WERI-Rb-1 (cell line): Measurements from ENCODE around the gene TMEM200B.
"Not testable (repeated sequence)": the region's sequence is repeated elsewhere in the genome, so short reads cannot be mapped to it uniquely, and the experiment has no call there.

Experiments
- DNase-seq: peaks from one replicate; pipeline ENCODE4 v3.0.0-alpha.2; 2020
- H3K27ac ChIP-seq: fragments of 250-450 bp; sonication (Bioruptor Pico); 2 replicates; pipeline ENCODE4 v1.5.1; 2020; ENCODE audit warnings: mild to moderate bottlenecking, moderate library complexity
- H3K27me3 ChIP-seq: fragments of 250-450 bp; sonication (Bioruptor Pico); 2 replicates; pipeline ENCODE4 v1.5.1; 2021; ENCODE audit warnings: mild to moderate bottlenecking, low read depth, moderate library complexity; ENCODE audit not compliant: insufficient read depth, severe bottlenecking
- H3K36me3 ChIP-seq: fragments of 250-450 bp; sonication (Bioruptor Pico); 2 replicates; pipeline ENCODE4 v1.5.1; 2020; ENCODE audit warnings: mild to moderate bottlenecking, moderate library complexity
- H3K4me3 ChIP-seq: 2 replicates; pipeline ENCODE4 v1.5.1; 2011; ENCODE audit warnings: low read depth, mild to moderate bottlenecking, control low read depth, low read length
- H3K9me3 ChIP-seq: fragments of 250-450 bp; sonication (Bioruptor Pico); 2 replicates; pipeline ENCODE4 v1.5.1; 2021; ENCODE audit warnings: mild to moderate bottlenecking, moderate library complexity; ENCODE audit not compliant: severe bottlenecking
- TF ChIP-seq, protein P1 (sequence below): IDR thresholded peaks from 2 replicates; pipeline ENCODE4 v1.5.1; 2011; ENCODE audit warnings: low read depth, mild to moderate bottlenecking, control low read depth, inconsistent platforms, low read length

TMEM200B gene

GRCh38 chr1:29094954-29095353 lies 28.7 kb downstream of the TMEM200B start:
- no peaks in the 10 kb centered on the region for H3K9me3 ChIP-seq
- no peak for DNase-seq
- no peak overlapping the region for H3K4me3 ChIP-seq
- peaks cover 31% of the 10 kb centered on the region for H3K36me3 ChIP-seq
- no peaks in the 10 kb centered on the region for H3K27me3 ChIP-seq
- TF ChIP-seq, protein P1, sequence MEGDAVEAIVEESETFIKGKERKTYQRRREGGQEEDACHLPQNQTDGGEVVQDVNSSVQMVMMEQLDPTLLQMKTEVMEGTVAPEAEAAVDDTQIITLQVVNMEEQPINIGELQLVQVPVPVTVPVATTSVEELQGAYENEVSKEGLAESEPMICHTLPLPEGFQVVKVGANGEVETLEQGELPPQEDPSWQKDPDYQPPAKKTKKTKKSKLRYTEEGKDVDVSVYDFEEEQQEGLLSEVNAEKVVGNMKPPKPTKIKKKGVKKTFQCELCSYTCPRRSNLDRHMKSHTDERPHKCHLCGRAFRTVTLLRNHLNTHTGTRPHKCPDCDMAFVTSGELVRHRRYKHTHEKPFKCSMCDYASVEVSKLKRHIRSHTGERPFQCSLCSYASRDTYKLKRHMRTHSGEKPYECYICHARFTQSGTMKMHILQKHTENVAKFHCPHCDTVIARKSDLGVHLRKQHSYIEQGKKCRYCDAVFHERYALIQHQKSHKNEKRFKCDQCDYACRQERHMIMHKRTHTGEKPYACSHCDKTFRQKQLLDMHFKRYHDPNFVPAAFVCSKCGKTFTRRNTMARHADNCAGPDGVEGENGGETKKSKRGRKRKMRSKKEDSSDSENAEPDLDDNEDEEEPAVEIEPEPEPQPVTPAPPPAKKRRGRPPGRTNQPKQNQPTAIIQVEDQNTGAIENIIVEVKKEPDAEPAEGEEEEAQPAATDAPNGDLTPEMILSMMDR, result no peak
- no peak overlapping the region for H3K27ac ChIP-seq

DNA sequence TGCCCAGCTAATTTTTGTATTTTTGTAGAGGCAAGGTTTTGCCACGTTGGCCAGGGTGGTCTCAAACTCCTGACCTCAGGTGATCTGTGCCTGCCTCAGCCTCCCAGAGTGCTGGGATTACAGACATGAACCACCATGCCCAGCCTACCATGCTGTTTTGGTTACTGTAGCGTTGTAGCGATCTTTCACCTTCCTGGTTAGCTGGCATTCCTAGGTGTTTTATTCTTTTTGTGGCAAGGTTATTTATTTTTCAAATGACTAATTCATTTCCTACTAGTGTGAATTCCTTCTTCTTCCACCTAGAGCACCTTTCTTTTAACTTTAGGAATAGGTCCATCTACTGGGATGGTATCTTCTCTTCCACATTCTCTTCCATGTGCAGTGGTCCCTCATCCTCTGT lies 29.3 kb downstream of the TMEM200B start:
- DNase-seq, result no peak
- Histone ChIP-seq H3K27ac (no peak overlapping the region), H3K9me3 (no peaks in the 10 kb centered on the region), H3K36me3 (peaks cover 28% of the 10 kb centered on the region), H3K4me3 (no peak overlapping the region), H3K27me3 (no peaks in the 10 kb centered on the region)
- TF ChIP-seq, protein P1, result no peak

GRCh38 chr1:29092704-29093103 lies 31.0 kb downstream of the TMEM200B start:
- not testable (repeated sequence) for H3K4me3 ChIP-seq

DNA sequence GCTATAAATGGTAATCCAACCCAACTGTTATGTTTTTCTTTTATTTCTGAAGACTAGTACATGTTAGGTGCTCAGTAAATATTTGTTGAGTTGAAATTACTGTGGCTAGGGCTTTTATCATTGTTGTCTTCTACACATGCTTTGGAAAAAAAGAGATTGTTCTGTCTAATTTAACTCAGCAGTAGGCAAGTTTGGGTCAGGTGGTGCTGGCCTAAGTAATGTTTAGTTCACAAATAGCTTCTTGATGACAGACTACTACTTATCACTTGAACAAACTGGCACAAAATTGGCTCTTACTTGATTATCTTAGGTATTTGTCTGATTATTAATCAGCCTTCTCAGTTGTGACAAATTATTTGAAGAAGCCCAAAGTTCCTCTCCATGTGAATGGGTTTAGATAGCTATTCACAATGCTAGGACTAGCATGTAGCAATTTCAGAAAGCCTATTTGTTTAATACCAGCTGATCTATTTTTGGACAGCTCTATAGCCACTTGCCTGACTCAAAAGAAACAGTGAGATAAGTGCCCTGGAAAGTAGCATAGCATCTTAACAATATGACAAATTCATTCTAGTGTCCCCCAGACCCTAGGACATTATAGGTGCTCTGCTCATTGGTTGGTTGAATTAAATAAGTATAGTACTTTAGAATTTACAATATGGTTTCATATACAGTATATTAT lies 32.6 kb downstream of the TMEM200B start:
- H3K4me3 ChIP-seq, result no peak overlapping the region
- TF ChIP-seq, protein P1, result no peak
- no peak overlapping the region for H3K27ac ChIP-seq
- DNase-seq, result no peak
- H3K27me3 ChIP-seq, result no peaks in the 10 kb centered on the region
- no peaks in the 10 kb centered on the region for H3K9me3 ChIP-seq
- H3K36me3 ChIP-seq, result peaks cover 24% of the 10 kb centered on the region

More at GRCh38 chr1:29092704-29093103, 31.0 kb downstream of the TMEM200B start:
- DNase-seq, H3K9me3 ChIP-seq, H3K27ac ChIP-seq, H3K27me3 ChIP-seq: not testable (repeated sequence)
- peaks cover 22% of the 10 kb centered on the region for H3K36me3 ChIP-seq

- no peak overlapping the region for H3K4me3 ChIP-seq
- TF ChIP-seq, protein P1, result no peak
- H3K9me3 ChIP-seq, result no peaks in the 10 kb centered on the region
- DNase-seq, result no peak
- H3K27ac ChIP-seq, result no peak overlapping the region
- H3K36me3 ChIP-seq, result peaks cover 9% of the 10 kb centered on the region
- H3K27me3 ChIP-seq, result no peaks in the 10 kb centered on the region
Observed at GRCh38 chr1:29084196-29084521, 39.5 kb downstream of the TMEM200B start.

GRCh38 chr1:29083317-29084195 lies 40.1 kb downstream of the TMEM200B start:
- TF ChIP-seq, protein P1, result no peak
- H3K27ac ChIP-seq, result no peak overlapping the region
- H3K4me3 ChIP-seq, result no peak overlapping the region
- no peak for DNase-seq
- H3K36me3 ChIP-seq, result peaks cover 8% of the 10 kb centered on the region
- H3K27me3 ChIP-seq, result no peaks in the 10 kb centered on the region
- H3K9me3 ChIP-seq, result no peaks in the 10 kb centered on the region
